Epithelial cell of esophagus (primary cell): Measurements from ENCODE around the gene KLHDC4.
A peak's percentile ranks its signal among the peaks of the same experiment; 100 is the strongest.
"Not testable (repeated sequence)": the region's sequence is repeated elsewhere in the genome, so short reads cannot be mapped to it uniquely, and the experiment has no call there.

Experiments
- DNase-seq: peaks from one replicate; pipeline ENCODE4 v3.0.0; 2010; ENCODE audit warnings: low read depth
- H3K4me3 ChIP-seq: 2 replicates; pipeline ENCODE4 v1.5.1; 2011; ENCODE audit warnings: mild to moderate bottlenecking, low read length, control low read depth
- CTCF ChIP-seq: IDR thresholded peaks from 2 replicates; pipeline ENCODE4 v1.5.1; 2011; ENCODE audit warnings: low read depth, mild to moderate bottlenecking, low read length, control low read depth, inconsistent platforms; ENCODE audit not compliant: insufficient read depth; ENCODE audit errors: missing control alignments

The KLHDC4 gene

GRCh38 chr16:87723226-87723623 lies 42.6 kb downstream of the KLHDC4 start:
- peak; percentile 72 for DNase-seq
- no peak for TF ChIP-seq CTCF
- H3K4me3 ChIP-seq, result no peak overlapping the region

GRCh38 chr16:87722590-87723225 lies 43.1 kb downstream of the KLHDC4 start:
- TF ChIP-seq CTCF, result no peak
- no peak for DNase-seq
- no peak overlapping the region for H3K4me3 ChIP-seq

GRCh38 chr16:87721622-87722585 lies 43.9 kb downstream of the KLHDC4 start:
- no peak overlapping the region for H3K4me3 ChIP-seq
- DNase-seq, result no peak
- no peak for TF ChIP-seq CTCF

- DNase-seq, result no peak
- TF ChIP-seq CTCF, result no peak
- no peak overlapping the region for H3K4me3 ChIP-seq
These were observed 45.3 kb downstream of the KLHDC4 start for GRCh38 chr16:87720446-87720845.

GRCh38 chr16:87718831-87719230 lies 47.0 kb downstream of the KLHDC4 start:
- not testable (repeated sequence) for DNase-seq, H3K4me3 ChIP-seq

GRCh38 chr16:87715658-87716057 lies 50.1 kb downstream of the KLHDC4 start:
- DNase-seq, result peak; percentile 23
- no peak overlapping the region for H3K4me3 ChIP-seq
- no peak for TF ChIP-seq CTCF

GRCh38 chr16:87715231-87715630 lies 50.6 kb downstream of the KLHDC4 start:
- H3K4me3 ChIP-seq, result no peak overlapping the region
- TF ChIP-seq CTCF, result no peak
- DNase-seq, result no peak
